H1 (cell line): ENCODE measurements around the gene CC2D2A. TPM values are rescaled to one million over a fixed set of nuclear protein-coding genes. Genes with fewer than 3 reads are reported as not detected.

Source experiments
- CTCF ChIA-PET: fragments of 300-600 bp; sonication (Branson Sonifier 250); formaldehyde crosslinking; loops from one replicate; lab custom pipeline; 2021; ENCODE audit not compliant: partially characterized antibody; lab: Charles Lee
- POLR2A ChIA-PET: fragments of 300-600 bp; sonication (Branson Sonifier 250); formaldehyde crosslinking; loops from one replicate; lab custom pipeline; 2021; ENCODE audit warnings: inconsistent platforms; ENCODE audit not compliant: partially characterized antibody; lab: Charles Lee
- DNase-seq, 2 experiments: peaks; one replicate each; pipeline versions ENCODE4 v3.0.0 to v3.0.0-alpha.2; 2010 to 2022; ENCODE audit warnings: low spot score in 2 of 2, low read depth in 1 of 2, mixed read lengths in 1 of 2
- FAIRE-seq: peaks from 2 replicates; lab custom pipeline; 2011; peaks lifted over from hg19 to GRCh38; lab: Jason Lieb, UNC
- H2AFZ ChIP-seq: 2 replicates; pipeline ENCODE4 v1.8.1; 2012; ENCODE audit warnings: low read length, inconsistent platforms
- H2AK5ac ChIP-seq: 2 replicates; pipeline ENCODE4 v1.6.1; 2013; ENCODE audit warnings: low read depth, low read length
- H2BK120ac ChIP-seq: replicated peaks from 2 replicates; pipeline ENCODE3; 2013; ENCODE audit warnings: low read depth, low read length, inconsistent platforms
- H2BK12ac ChIP-seq: 2 replicates; pipeline ENCODE4 v1.6.1; 2013; ENCODE audit warnings: low read depth, low read length
- H2BK15ac ChIP-seq: 2 replicates; pipeline ENCODE4 v1.6.1; 2013; ENCODE audit warnings: low read length
- H2BK20ac ChIP-seq: 2 replicates; pipeline ENCODE4 v1.6.1; 2013; ENCODE audit warnings: low read length
- H2BK5ac ChIP-seq: 2 replicates; pipeline ENCODE4 v1.6.1; 2013; ENCODE audit warnings: low read depth, low read length
- H3K14ac ChIP-seq: 2 replicates; pipeline ENCODE4 v1.6.1; 2013; ENCODE audit warnings: inconsistent platforms; ENCODE audit not compliant: insufficient read length
- H3K18ac ChIP-seq: 2 replicates; pipeline ENCODE4 v1.6.1; 2013; ENCODE audit warnings: low read length; ENCODE audit errors: extremely low read depth
- H3K23ac ChIP-seq: 2 replicates; pipeline ENCODE4 v1.6.1; 2013; ENCODE audit warnings: inconsistent platforms; ENCODE audit not compliant: insufficient read length
- H3K23me2 ChIP-seq: 2 replicates; pipeline ENCODE4 v1.6.1; 2013; ENCODE audit warnings: low read depth, low read length
- H3K27ac ChIP-seq: 2 replicates; pipeline ENCODE4 v1.6.1; 2011; ENCODE audit warnings: low read depth, low read length, inconsistent platforms
- H3K27me3 ChIP-seq, 4 experiments: replicated peaks in 1 of 4; 1 replicate in 1 of 4; 2 replicates in 3 of 4; pipeline versions ENCODE4 v1.6.1 to v1.8.1; 2011 to 2013; ENCODE audit warnings: low read length in 3 of 4, mild to moderate bottlenecking in 3 of 4, inconsistent platforms in 2 of 4, mixed read lengths in 2 of 4, moderate library complexity in 1 of 4; ENCODE audit not compliant: control insufficient read depth in 3 of 4, insufficient read depth in 3 of 4; ENCODE audit errors: extremely low read depth in 1 of 4
- H3K36me3 ChIP-seq, 4 experiments: 2 replicates each; pipeline versions ENCODE4 v1.6.1 to v1.8.1; 2011 to 2013; ENCODE audit warnings: mild to moderate bottlenecking in 4 of 4, low read length in 3 of 4, moderate library complexity in 2 of 4, control low read depth in 1 of 4, inconsistent platforms in 1 of 4; ENCODE audit not compliant: insufficient read depth in 4 of 4, control insufficient read depth in 2 of 4
- H3K4ac ChIP-seq: replicated peaks from 2 replicates; pipeline ENCODE3; 2013; ENCODE audit warnings: low read length, low read depth, mixed read lengths, inconsistent platforms; ENCODE audit not compliant: insufficient read length
- H3K4me1 ChIP-seq, 4 experiments: replicated peaks in 1 of 4; 1 replicate in 1 of 4; 2 replicates in 3 of 4; pipeline versions ENCODE4 v1.6.1 to v1.8.1; 2011 to 2013; ENCODE audit warnings: low read length in 3 of 4, inconsistent platforms in 2 of 4, mixed read lengths in 1 of 4; ENCODE audit not compliant: insufficient read depth in 4 of 4, control insufficient read depth in 3 of 4
- H3K4me2 ChIP-seq, 2 experiments: 2 replicates each; pipeline versions ENCODE4 v1.6.1 to v1.8.1; 2011 to 2013; ENCODE audit warnings: low read depth in 2 of 2, low read length in 2 of 2, control low read depth in 1 of 2, inconsistent platforms in 1 of 2, mild to moderate bottlenecking in 1 of 2; ENCODE audit not compliant: insufficient read depth in 1 of 2
- H3K4me3 ChIP-seq, 4 experiments: fragments of 200-600, 300-600 bp in 1 of 4; sonication (generic), shearing (Covaris generic), sonication (Bioruptor Twin) in 1 of 4; 2 replicates each; pipeline versions ENCODE4 v1.5.1 to v1.8.1; 2011 to 2016; ENCODE audit warnings: low read length in 4 of 4, low read depth in 3 of 4, control low read depth in 2 of 4, inconsistent platforms in 2 of 4, mild to moderate bottlenecking in 2 of 4, mixed read lengths in 1 of 4, moderate library complexity in 1 of 4; ENCODE audit not compliant: insufficient read depth in 2 of 4; ENCODE audit errors: extremely low read depth in 1 of 4
- H3K56ac ChIP-seq: replicated peaks from 2 replicates; pipeline ENCODE3; 2013; ENCODE audit warnings: low read depth, mild to moderate bottlenecking, mixed read lengths, low read length, inconsistent platforms; ENCODE audit not compliant: insufficient read length
- H3K79me1 ChIP-seq: 2 replicates; pipeline ENCODE4 v1.6.1; 2013; ENCODE audit warnings: low read depth, low read length, control low read depth
- H3K79me2 ChIP-seq, 2 experiments: 2 replicates each; pipeline versions ENCODE4 v1.6.1 to v1.8.1; 2012 to 2013; ENCODE audit warnings: low read length in 2 of 2, mild to moderate bottlenecking in 2 of 2, inconsistent platforms in 1 of 2; ENCODE audit not compliant: insufficient read depth in 2 of 2, control insufficient read depth in 1 of 2
- H3K9ac ChIP-seq, 4 experiments: replicated peaks in 1 of 4; 1 replicate in 1 of 4; 2 replicates in 3 of 4; pipeline versions ENCODE4 v1.6.1 to v1.8.1; 2011 to 2013; ENCODE audit warnings: low read depth in 3 of 4, low read length in 3 of 4, control low read depth in 2 of 4, mild to moderate bottlenecking in 2 of 4, moderate library complexity in 2 of 4, inconsistent platforms in 1 of 4; ENCODE audit errors: extremely low read depth in 1 of 4
- H3K9me3 ChIP-seq, 2 experiments: 2 replicates each; pipeline versions ENCODE4 v1.6.1 to v1.8.1; 2012 to 2013; ENCODE audit warnings: mild to moderate bottlenecking in 2 of 2, moderate library complexity in 2 of 2, control low read depth in 1 of 2, inconsistent platforms in 1 of 2, low read depth in 1 of 2, low read length in 1 of 2, mixed read lengths in 1 of 2; ENCODE audit not compliant: insufficient read depth in 2 of 2
- H4K20me1 ChIP-seq, 2 experiments: replicated peaks in 1 of 2; 2 replicates each; pipeline versions ENCODE3 to v1.8.1; 2011 to 2013; ENCODE audit warnings: inconsistent platforms in 2 of 2, low read length in 2 of 2, mild to moderate bottlenecking in 1 of 2; ENCODE audit not compliant: insufficient read depth in 2 of 2, control insufficient read depth in 1 of 2
- H4K5ac ChIP-seq: 2 replicates; pipeline ENCODE4 v1.6.1; 2013; ENCODE audit warnings: low read length, low read depth, mixed read lengths, inconsistent platforms; ENCODE audit not compliant: insufficient read length
- H4K8ac ChIP-seq: 2 replicates; pipeline ENCODE4 v1.8.0; 2013; ENCODE audit warnings: mild to moderate bottlenecking, moderate library complexity, low read length, inconsistent platforms; ENCODE audit not compliant: insufficient read depth; ENCODE audit errors: extremely low read depth
- H4K91ac ChIP-seq: replicated peaks from 2 replicates; pipeline ENCODE3; 2013; ENCODE audit warnings: low read length, mixed read lengths, inconsistent platforms; ENCODE audit not compliant: insufficient read length
- CHD2 ChIP-seq: IDR thresholded peaks from 2 replicates; pipeline ENCODE4 v1.6.1; 2012; ENCODE audit warnings: low read length, improper control_type of control experiment
- CREB1 ChIP-seq: IDR thresholded peaks from 2 replicates; pipeline ENCODE4 v1.6.1; 2012; ENCODE audit warnings: inconsistent platforms
- HDAC6 ChIP-seq: IDR thresholded peaks from one replicate; pipeline ENCODE4 v1.7.1; 2012; ENCODE audit warnings: low read depth, mild to moderate bottlenecking, inconsistent platforms, low read length, moderate library complexity
- SP2 ChIP-seq: IDR thresholded peaks from 2 replicates; pipeline ENCODE4 v1.6.1; 2012; ENCODE audit warnings: mild to moderate bottlenecking, low read length, inconsistent platforms
- TAF1 ChIP-seq: IDR thresholded peaks from 2 replicates; pipeline ENCODE4 v1.6.1; 2011; ENCODE audit warnings: mild to moderate bottlenecking, low read depth, low read length
- TBP ChIP-seq: IDR thresholded peaks from 2 replicates; pipeline ENCODE4 v1.6.1; 2011; ENCODE audit warnings: low read depth, low read length, improper control_type of control experiment
- USF2 ChIP-seq: IDR thresholded peaks from 2 replicates; pipeline ENCODE4 v1.6.1; 2011; ENCODE audit warnings: low read length, improper control_type of control experiment
- YY1 ChIP-seq: IDR thresholded peaks from 2 replicates; pipeline ENCODE4 v1.6.1; 2011; ENCODE audit warnings: low read depth, mild to moderate bottlenecking, low read length
- WGBS, 2 experiments: shearing (Covaris generic) in 1 of 2; methylation state at CpG; one replicate each; pipeline versions ENCODE4 v1.1.6 to v1.1.7; 2013 to 2015; ENCODE audit warnings: low lambda C conversion rate in 2 of 2, mixed read lengths in 2 of 2, inconsistent platforms in 1 of 2, low coverage in 1 of 2, missing lambda C conversion rate in 1 of 2; ENCODE audit not compliant: insufficient replicate concordance in 2 of 2, insufficient coverage in 1 of 2, insufficient read length in 1 of 2; ENCODE audit errors: extremely low coverage in 1 of 2, missing lambda C conversion rate in 1 of 2; 5-methylcytosine and 5-hydroxymethylcytosine counted together
- polyA plus RNA-seq, 7 experiments: library from polyadenylated mRNA; depleted of rRNA in 3 of 7; stranded (reverse) in 5 of 7; unstranded in 2 of 7; fragments of >200 nt in 5 of 7; fragments of 200-250 nt in 2 of 7; gene quantifications; 1 replicate in 5 of 7; 2 replicates in 1 of 7; 4 replicates in 1 of 7; pipeline versions ENCODE4 v1.2.1 to v1.2.3, GENCODE V29; 2011 to 2013; ENCODE audit warnings: missing spikeins in 2 of 7, mixed read lengths in 2 of 7
- total RNA-seq: library from RNA; stranded (reverse); fragmentation: NEBNext Ultra II Directional; extraction: Animal tissue kit (Norgen Biotek cat#: 25700); gene quantifications from 2 replicates; pipeline ENCODE4 v1.2.1, GENCODE V29; 2021

CC2D2A gene
- total and polyA plus RNA-seq, 2 of the 8 experiments (the other 6 are each of a cell fraction or from before 2014, with no cell fraction given), result 11.0 to 12.2 TPM

- no peak overlapping the region for H3K4me2 ChIP-seq
- H3K14ac ChIP-seq, result no peak overlapping the region
- no peak overlapping the region for H2BK20ac ChIP-seq
- no peak overlapping the region for H3K18ac ChIP-seq
- no peak overlapping the region for H2BK12ac ChIP-seq
- 94% methylated on average over 7 of the region's 7 CpGs; no CpG with 5 or more reads in 1 of the 2 experiments for WGBS, 2 experiments
- no peak overlapping the region for H3K27ac ChIP-seq
- H3K23ac ChIP-seq, result no peak overlapping the region
- no peak overlapping the region for H3K4ac ChIP-seq
- ChIA-PET CTCF (interaction anchor here (1.4 kb wide), 1 partner anchor 24 kb away, joined by 3 read pairs; no protein-coding TSS in a partner anchor), POLR2A (no interaction called here)
- H2BK120ac ChIP-seq, result no peak overlapping the region
- no peak overlapping the region for H4K5ac ChIP-seq
- H2AK5ac ChIP-seq, result no peak overlapping the region
- H3K36me3 ChIP-seq, result peaks cover 0 to 4% (median 2%) of the 10 kb centered on the region in 4 experiments; a peak in 3 of 8 replicates
- H3K23me2 ChIP-seq, result no peaks in the 10 kb centered on the region
- DNase-seq (no peak), FAIRE-seq (no peak)
- H3K27me3 ChIP-seq, result no peaks in the 10 kb centered on the region
- TF ChIP-seq TAF1 (no peak), YY1 (no peak), HDAC6 (no peak), TBP (no peak), SP2 (no peak), CREB1 (no peak), CHD2 (no peak), USF2 (no peak)
- H2BK5ac ChIP-seq, result no peak overlapping the region
- no peaks in the 10 kb centered on the region for H3K79me1 ChIP-seq
- no peaks in the 10 kb centered on the region for H3K9me3 ChIP-seq
- H3K56ac ChIP-seq, result no peak overlapping the region
- no peaks in the 10 kb centered on the region for H3K4me1 ChIP-seq
- no peaks in the 10 kb centered on the region for H3K79me2 ChIP-seq
- H3K4me3 ChIP-seq, result no peak overlapping the region
- H3K9ac ChIP-seq, result no peak overlapping the region
- no peak overlapping the region for H2AFZ ChIP-seq
- no peak overlapping the region for H4K91ac ChIP-seq
- no peak overlapping the region for H2BK15ac ChIP-seq
- no peak overlapping the region for H4K8ac ChIP-seq
- H4K20me1 ChIP-seq, result no peaks in the 10 kb centered on the region
These were observed 67.1 kb downstream of the CC2D2A start for GRCh38 chr4:15536552-15537499.
